Measurements from ENCODE around the gene CTSH.

DNA sequence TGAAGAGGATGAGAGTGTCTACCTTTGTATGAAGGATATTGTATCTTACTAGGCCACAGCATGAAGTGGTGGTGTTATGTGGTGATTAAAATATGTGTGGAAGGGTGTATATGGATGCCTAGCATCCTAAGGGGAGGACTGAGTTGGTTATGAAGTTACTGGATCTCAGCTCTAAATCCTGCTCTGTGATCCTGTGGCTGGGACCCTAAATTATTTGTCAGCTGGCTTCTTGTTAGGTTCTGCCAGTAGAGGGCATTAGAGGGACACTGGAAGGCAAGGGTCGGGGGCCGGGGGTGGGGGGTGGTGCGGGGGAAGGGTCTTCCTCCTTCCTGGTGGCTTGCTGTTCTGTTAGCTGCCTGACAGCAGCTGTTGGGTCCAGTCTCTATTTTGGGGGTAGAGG, 37.3 kb downstream of the CTSH start:
- TF ChIP-seq, protein P1, sequence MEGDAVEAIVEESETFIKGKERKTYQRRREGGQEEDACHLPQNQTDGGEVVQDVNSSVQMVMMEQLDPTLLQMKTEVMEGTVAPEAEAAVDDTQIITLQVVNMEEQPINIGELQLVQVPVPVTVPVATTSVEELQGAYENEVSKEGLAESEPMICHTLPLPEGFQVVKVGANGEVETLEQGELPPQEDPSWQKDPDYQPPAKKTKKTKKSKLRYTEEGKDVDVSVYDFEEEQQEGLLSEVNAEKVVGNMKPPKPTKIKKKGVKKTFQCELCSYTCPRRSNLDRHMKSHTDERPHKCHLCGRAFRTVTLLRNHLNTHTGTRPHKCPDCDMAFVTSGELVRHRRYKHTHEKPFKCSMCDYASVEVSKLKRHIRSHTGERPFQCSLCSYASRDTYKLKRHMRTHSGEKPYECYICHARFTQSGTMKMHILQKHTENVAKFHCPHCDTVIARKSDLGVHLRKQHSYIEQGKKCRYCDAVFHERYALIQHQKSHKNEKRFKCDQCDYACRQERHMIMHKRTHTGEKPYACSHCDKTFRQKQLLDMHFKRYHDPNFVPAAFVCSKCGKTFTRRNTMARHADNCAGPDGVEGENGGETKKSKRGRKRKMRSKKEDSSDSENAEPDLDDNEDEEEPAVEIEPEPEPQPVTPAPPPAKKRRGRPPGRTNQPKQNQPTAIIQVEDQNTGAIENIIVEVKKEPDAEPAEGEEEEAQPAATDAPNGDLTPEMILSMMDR (IDR thresholded peaks at IDR 0.05): peak in 1 of 5 experiments; percentile 7
- TF ChIP-seq POLR2AphosphoS5 (IDR thresholded peaks at IDR 0.05) (no peak), POLR2A (IDR thresholded peaks at IDR 0.05) (no peak), EP300 (IDR thresholded peaks at IDR 0.05; ENCODE audit: low read depth) (no peak)

Data from transverse colon (tissue), 4 donors.